Fibroblast of skin of abdomen (primary cell): ENCODE measurements around the gene BRD3.

Experiments used
- DNase-seq: peaks from one replicate; pipeline ENCODE4 v3.0.0-alpha.2; 2013

BRD3 gene

GRCh38 chr9:134066526-134066912 is 1.3 kb downstream of the BRD3 start:
- DNase-seq: no peak

- peak; percentile 31 for DNase-seq
Measured at GRCh38 chr9:134065612-134066419, 2.0 kb downstream of the BRD3 start.

GRCh38 chr9:134064711-134065110 is 3.1 kb downstream of the BRD3 start:
- DNase-seq: no peak

GRCh38 chr9:134063571-134064450 is 4.0 kb downstream of the BRD3 start:
- no peak for DNase-seq

DNA sequence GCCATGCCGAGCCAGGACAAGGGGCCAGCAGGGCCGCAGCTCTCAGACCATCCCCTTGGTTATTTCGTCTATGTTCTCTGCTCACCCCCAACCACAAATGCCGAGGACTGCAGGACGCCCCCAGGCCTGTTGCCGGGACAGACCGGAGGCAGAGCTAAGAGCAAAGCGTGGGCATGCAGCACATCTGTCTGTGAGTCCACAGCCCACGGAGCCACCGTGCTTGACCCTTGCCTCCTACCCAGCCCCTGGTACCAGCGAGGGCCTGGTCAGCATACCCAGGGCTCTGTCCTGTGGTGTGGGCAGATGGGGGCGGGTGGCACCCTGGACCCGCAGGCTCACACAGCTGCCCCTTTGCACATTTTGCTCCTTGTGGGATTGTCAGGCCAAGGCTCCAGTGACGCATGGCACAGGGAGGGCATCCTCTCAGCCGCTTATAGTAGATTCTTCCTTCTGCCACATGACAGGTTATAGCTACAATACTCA is 4.7 kb downstream of the BRD3 start:
- DNase-seq: no peak

DNA sequence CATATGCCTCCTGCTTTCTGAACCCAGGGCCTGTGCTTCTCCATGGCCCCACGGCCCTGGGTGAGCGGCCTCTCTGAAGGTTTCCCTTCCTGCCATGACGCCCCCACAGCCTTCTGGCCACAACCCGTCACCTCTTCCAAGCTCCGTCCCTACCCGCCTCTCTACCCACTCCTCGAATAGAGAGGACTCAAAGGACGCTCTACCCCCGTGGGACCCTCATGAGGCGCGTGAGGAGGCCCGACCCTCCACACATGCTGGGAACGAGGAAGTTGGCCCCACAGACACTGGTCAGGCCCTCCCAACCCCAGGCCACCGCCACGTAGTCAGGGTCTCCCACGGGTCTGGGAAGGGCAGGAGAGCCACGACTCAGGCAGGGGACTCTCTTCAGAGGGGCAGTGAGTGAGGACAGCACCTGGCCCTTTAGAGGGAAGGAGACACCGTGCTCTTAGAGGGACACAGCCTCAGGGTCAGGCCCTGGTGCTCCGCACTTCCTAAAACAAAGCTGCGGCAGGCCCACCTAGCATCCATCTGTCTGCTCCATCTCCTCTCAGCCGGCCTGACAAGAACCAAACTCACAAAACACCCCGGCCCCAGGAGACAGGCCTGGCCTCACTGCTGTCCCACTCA is 5.3 kb downstream of the BRD3 start:
- no peak for DNase-seq

DNA sequence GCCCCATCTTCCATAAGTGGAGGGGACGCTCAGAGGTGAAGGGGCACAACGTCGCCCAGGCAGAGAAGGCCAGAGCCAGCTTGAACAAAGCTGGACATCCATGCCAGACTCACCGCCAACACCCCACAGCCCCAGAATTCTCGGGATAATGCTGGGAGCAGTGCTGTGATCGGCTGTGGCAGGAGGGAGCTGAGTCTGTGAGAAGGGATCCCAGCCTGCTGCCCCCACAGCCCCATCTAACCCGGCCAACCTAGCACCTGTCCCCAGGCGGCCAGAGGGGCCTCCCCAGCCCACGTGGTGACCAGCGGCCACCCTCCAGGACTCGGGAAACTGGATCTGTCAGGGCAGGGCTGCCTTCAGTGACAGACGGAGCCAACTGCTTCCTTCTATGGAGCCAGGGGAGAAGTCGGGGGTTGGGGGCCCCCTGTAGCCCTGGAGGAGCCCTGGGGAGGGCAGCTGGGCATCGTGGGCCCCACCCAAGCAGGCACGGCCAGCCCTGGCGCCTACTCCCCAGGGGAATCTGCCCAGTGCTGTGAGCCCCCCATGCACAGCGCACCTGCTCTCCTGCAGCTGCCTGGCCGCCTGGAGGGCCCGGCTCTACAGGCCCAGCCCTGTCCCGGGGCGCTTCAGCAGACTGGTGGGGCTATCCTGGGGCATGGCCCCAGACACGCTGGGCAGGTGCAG is 6.0 kb downstream of the BRD3 start:
- no peak for DNase-seq

DNA sequence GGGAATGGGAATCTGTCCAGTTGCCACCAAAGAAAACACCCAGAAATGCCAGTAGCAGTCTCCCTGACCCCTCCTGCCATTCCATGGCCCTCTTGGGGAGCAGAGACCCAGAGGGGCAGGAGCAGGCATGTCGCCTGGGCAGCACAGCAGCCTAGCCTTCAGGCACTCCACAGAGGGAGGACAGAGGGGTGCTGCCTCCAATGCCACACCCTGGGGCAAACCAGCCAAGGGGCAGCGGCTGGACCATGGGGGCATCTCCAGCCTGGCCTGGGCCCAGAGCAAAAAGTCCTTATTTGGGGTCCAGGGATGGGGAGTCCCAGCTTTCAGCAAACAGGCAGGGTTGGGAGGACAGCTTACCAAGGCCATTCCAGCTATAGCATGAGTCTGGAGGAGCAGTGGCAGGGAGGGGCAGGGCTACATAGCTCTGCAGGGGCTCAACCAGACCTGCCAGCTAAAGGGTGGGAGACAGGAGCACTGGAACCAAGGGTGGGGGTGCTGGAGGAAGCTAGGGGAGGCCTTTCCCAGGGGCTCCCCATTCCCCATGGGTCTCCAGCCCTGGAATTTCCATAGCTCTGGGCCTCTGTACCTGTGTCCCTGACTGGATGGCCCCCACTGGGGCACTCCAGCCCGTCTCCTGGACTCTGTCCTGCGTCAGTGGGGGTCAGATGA is 6.7 kb downstream of the BRD3 start:
- DNase-seq: no peak

- DNase-seq: no peak
Measured at GRCh38 chr9:134060546-134060945, 7.3 kb downstream of the BRD3 start.

DNA sequence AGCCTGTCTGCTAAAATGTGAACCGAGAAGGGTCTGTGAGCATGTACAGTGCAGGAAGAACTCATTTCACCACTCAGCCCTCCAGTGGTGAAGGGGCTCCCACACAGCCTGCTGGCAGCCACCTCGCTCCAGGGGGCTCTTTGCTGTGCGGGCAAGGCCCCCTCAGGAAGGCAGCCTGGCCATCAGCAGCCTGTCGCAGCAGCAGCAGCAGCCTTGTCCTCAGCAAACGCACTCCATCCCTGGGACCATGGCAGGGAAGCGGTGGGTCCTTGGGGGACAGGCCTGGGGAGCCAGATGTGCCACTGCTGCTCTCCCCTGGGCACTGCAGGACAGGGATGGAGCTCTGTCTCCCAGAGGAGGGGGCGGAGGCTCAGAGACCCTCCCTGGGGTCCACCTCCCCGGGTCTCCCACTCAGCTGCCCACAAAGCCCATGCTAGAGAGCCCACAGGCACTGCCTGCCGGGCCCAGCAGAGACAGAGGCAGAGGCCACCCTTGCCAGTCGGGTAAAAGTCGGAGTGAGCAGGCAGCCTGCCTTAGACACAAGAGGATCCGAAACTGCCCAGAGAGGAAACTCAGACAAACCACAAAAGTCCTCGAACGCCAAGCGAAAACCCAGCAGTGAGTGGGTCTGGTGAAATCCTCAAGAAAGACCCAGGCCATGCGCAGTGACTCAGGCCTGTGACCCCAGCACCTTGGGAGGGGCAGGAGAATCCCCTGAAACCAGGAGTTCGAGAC is 8.0 kb downstream of the BRD3 start:
- no peak for DNase-seq

DNA sequence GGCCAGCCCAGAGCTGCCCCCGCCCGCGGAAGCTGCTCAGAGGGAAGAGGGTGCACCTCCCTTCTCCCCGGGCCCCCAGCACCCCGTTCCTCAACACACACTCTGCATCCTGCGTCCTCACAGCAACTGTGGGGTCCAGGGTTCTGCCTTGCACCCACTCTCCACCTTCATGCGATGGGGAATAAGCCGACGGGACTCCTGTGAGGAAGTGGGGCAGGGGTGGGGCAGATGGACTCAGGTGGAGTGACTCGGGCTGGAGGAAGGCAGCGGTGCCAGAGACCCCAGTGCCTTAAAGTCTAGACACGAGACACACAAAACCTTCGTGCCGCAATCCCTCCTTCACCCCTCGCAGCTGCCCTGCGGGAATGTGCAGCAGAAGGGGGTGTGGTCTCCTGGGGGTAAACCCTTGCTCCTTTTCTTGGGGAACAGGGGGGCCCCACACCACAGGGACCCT is 8.6 kb downstream of the BRD3 start:
- DNase-seq: no peak

- no peak for DNase-seq
Measured at GRCh38 chr9:134058716-134059115, 9.1 kb downstream of the BRD3 start.

- no peak for DNase-seq
Measured at GRCh38 chr9:134057751-134058701, 9.8 kb downstream of the BRD3 start.

- DNase-seq: no peak
Measured at GRCh38 chr9:134057307-134057657, 10.5 kb downstream of the BRD3 start.

- DNase-seq: no peak
Measured at GRCh38 chr9:134056483-134057306, 11.1 kb downstream of the BRD3 start.

DNA sequence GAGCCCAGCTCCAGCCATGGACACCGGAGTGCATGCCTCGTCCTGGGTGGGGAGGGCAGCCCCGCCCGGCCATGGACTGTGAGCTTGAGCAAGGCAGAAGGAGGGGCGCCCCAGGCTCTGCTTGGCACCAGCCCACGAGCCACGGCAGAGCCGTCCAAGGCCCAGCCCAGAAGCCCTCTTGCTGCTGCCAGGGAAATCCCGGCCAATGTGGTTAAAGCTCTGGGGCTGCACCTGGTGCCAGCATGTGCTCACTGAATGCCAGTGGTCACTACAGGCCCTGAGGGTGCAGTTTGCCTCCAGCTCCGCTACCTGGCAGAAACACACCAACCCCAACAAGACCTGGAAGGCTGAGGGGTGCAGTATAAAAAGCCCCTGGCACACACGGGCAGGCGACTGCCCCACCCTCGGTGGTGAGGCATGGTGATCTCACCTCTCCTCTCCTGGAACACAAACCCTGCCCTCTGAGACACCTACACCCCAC is 11.8 kb downstream of the BRD3 start:
- DNase-seq: peak; percentile 16

GRCh38 chr9:134054891-134055811 is 12.7 kb downstream of the BRD3 start:
- DNase-seq: no peak
